Measurements from ENCODE around the gene SCNN1A.

GRCh38 chr12:6328045-6328779 lies 47.2 kb downstream of the SCNN1A start:
- TF ChIP-seq CTCF (IDR thresholded peaks at IDR 0.05) (no peak), POLR2AphosphoS5 (IDR thresholded peaks at IDR 0.05) (no peak), POLR2A (IDR thresholded peaks at IDR 0.05) (no peak), EP300 (IDR thresholded peaks at IDR 0.05) (no peak)

Data from suprapubic skin (tissue), 4 donors.